Activated T-cell treated with anti-CD3 and anti-CD28 coated beads, Interleukin-2, amount 50 U/mL, for 24 hours (primary cell): ENCODE results near the gene RGS5.
"Not testable (repeated sequence)": the region's sequence is repeated elsewhere in the genome, so short reads cannot be mapped to it uniquely, and the experiment has no call there.

Source experiments
- DNase-seq: peaks from one replicate; pipeline ENCODE4 v3.0.0-alpha.2; 2020
- H3K27ac Mint-ChIP-seq: 2 replicates; pipeline ENCODE4 v1.8.0; 2020; ENCODE audit warnings: mild to moderate bottlenecking, mixed read lengths
- H3K27me3 Mint-ChIP-seq: 2 replicates; pipeline ENCODE4 v1.8.0; 2020; ENCODE audit warnings: mixed read lengths
- H3K36me3 Mint-ChIP-seq: 2 replicates; pipeline ENCODE4 v1.8.0; 2020; ENCODE audit warnings: low read depth, mixed read lengths
- H3K4me1 Mint-ChIP-seq: 2 replicates; pipeline ENCODE4 v1.8.0; 2020; ENCODE audit warnings: low read depth, mixed read lengths
- H3K4me3 Mint-ChIP-seq: 2 replicates; pipeline ENCODE4 v1.8.0; 2020; ENCODE audit warnings: mild to moderate bottlenecking, moderate library complexity, mixed read lengths
- H3K9me3 Mint-ChIP-seq: 2 replicates; pipeline ENCODE4 v1.8.0; 2020; ENCODE audit warnings: mixed read lengths

Gene RGS5, protein sequence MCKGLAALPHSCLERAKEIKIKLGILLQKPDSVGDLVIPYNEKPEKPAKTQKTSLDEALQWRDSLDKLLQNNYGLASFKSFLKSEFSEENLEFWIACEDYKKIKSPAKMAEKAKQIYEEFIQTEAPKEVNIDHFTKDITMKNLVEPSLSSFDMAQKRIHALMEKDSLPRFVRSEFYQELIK

DNA sequence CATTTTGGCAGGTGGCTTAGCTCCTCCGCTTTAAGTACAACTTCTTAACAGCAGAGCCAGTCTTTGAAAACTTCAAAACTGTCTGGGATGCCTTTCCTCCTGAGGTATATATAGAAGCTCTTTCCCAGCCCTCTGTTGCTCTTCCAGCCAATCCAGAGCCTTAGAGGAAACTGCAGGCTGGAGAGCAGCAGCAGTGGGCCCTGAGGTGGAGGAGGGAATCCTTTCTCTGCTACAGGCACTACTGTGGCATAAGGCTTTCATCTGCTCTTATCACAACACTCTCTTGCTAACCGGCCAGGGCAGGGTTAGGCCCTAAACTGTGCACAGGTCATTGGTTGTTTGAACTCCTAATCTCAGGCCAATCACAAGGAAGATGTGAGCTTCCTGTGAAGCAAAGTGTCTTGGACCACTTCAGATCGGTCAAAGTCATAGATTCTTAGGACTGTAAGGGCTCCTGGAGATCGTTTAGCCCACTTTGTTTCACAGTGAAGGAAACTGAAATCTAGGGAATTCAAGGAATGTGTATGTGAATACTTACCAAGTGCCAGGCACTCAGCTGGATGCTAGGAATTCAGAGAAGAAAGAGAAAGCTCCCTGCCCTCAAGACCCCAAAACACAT is at the start of gene RGS5:
Gene RGS5 (minus strand): TSS at position 84 of the 619 bp plus-strand sequence. CDS start 81 bp downstream, at position 3.
- Mint-ChIP-seq H3K27ac (no peak within 1 kb of the TSS), H3K4me3 (no peak within 1 kb of the TSS), H3K4me1 (no peaks in the 10 kb centered on the region), H3K27me3 (no peaks in the 10 kb centered on the region), H3K9me3 (no peaks in the 10 kb centered on the region), H3K36me3 (no peaks in the 10 kb centered on the region)
- DNase-seq: no peak

DNA sequence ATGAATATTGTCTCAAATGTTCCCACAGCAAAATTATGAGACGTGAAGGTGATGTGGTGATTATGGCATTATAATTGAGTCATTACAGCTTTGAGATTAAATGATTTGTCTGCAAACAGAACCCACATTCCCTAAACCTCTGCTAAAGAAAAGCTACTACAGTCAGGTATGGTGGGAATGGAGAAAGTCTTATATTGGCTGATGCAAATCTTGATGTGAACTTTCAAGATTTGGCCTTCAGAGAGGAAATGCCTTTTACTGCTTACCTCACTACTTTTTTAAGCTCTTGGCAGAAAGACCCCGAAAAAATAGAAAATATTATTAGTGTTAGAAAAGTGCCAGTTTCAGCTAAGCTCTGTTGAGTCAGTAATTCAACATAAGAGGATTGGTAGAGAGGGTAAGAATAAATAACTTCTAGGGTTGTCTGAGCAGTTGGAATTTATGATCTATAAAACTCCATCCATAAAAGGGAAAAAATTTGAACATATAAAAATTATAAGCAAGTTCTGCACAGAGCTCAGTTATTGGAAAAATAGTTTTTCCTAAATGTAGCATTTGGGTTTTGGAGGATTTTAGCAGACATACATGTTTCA is 47.8 kb upstream of the RGS5 start:
- Mint-ChIP-seq H3K36me3 (peaks cover 15% of the 10 kb centered on the region), H3K9me3 (peaks cover 2% of the 10 kb centered on the region), H3K4me3 (no peak overlapping the region), H3K4me1 (no peaks in the 10 kb centered on the region), H3K27me3 (no peaks in the 10 kb centered on the region), H3K27ac (no peak overlapping the region)
- DNase-seq: no peak

DNA sequence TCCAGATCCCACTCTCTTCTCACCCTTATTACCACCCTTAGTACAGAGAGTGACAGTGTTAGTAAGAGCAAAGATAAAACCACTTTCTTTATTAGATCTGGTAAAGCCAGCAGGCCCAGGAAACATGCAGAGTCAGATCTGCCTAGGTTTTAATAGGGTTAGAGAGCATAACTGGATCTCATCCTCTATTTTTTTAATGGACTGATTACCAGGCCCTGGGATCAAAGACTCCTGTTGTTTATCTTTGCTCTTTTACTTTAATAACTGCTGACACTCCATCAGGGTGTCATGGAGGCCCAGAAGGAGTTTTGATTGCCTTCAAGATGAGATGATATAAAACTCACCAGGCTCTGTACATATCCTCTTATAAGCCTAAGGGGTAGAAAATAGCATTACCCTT is 45.3 kb upstream of the RGS5 start:
- DNase-seq: no peak
- Mint-ChIP-seq H3K36me3 (peaks cover 13% of the 10 kb centered on the region), H3K27ac (no peak overlapping the region), H3K4me1 (no peaks in the 10 kb centered on the region), H3K9me3 (no peaks in the 10 kb centered on the region), H3K27me3 (no peaks in the 10 kb centered on the region), H3K4me3 (no peak overlapping the region)

DNA sequence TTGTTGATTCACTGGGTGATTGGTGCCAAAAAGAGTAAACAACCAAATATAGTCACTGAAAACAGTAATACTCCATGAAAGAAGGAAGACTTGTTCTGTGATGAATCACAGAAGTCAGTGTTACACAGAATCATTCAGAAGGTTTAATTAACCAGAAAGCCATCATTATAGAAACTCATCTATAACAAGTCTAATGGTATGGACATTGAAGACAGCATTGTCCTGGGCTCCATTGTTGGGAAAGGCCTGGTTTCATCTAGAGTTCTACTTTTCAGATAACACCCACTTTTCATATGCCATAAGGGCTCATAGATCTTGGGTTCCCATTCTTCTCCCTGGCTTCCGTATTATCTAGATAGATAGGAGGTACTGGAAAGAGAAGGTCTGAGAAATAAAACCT is 41.9 kb upstream of the RGS5 start:
- H3K27me3 Mint-ChIP-seq, H3K9me3 Mint-ChIP-seq, DNase-seq, H3K4me1 Mint-ChIP-seq, H3K27ac Mint-ChIP-seq, H3K4me3 Mint-ChIP-seq: not testable (repeated sequence)
- H3K36me3 Mint-ChIP-seq: peaks cover 14% of the 10 kb centered on the region

DNA sequence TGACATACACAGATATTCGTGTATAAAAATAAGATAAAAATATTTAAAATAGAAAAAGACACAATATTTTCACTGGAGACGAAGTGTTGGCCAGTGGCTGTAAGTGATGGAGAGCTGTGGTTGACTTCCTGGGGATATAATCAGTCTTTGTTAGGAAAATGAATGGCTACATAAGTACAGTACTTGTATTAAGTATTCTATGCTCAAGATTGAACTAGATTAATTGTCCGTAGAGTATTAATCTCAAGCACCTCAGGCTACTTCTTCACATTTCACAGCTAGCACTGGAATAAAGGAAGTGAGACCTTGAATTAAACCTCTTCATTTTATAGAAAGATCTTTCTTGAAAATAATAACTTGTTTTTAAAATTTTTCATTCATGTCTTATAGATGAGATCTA is 39.0 kb upstream of the RGS5 start:
- DNase-seq: no peak
- H3K27me3 Mint-ChIP-seq: no peaks in the 10 kb centered on the region
- H3K4me1 Mint-ChIP-seq: no peaks in the 10 kb centered on the region
- H3K9me3 Mint-ChIP-seq: peaks cover 7% of the 10 kb centered on the region
- H3K27ac Mint-ChIP-seq: no peak overlapping the region
- H3K4me3 Mint-ChIP-seq: no peak overlapping the region
- peaks cover 5% of the 10 kb centered on the region for H3K36me3 Mint-ChIP-seq

DNA sequence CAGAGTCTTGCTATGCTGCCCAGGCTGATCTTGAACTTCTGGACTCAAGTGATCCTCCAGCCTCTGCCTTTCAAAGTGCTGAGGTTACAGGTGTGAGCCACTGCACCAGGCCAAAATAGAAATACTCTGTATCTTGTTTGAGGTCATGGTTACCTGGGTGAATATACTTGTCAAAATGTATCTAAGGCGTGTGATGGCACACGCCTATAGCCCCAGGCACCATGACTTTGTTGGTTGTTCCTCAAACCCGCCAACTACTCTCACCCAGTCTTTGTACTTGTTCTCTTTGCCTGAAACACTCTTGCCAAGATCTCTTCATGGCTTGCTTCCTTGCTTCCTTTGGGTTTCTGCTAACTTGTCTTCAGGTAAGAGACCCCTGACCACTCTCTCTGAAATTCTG is 38.0 kb upstream of the RGS5 start:
- H3K27ac Mint-ChIP-seq: no peak overlapping the region
- H3K9me3 Mint-ChIP-seq: peaks cover 7% of the 10 kb centered on the region
- H3K27me3 Mint-ChIP-seq: no peaks in the 10 kb centered on the region
- H3K36me3 Mint-ChIP-seq: peaks cover 2% of the 10 kb centered on the region
- no peaks in the 10 kb centered on the region for H3K4me1 Mint-ChIP-seq
- no peak for DNase-seq
- no peak overlapping the region for H3K4me3 Mint-ChIP-seq

DNA sequence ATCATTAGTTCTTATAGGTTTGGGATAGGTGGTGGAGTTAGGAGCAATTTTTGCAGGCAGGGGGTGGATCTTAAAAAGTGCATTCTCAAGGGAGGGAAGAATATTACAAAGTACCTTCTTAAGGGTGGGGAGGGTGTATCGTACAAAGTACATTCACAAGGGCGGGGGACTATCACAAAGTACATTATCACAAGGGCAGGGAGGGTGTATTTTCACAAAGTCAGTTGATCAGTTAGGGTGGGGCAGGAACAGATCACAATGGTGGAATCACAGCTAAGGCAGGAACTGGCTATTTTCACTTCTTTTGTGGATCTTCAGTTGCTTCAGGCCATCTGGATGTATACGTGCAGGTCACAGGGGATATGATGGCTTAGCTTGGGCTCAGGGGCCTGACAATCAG is 30.9 kb upstream of the RGS5 start:
- H3K9me3 Mint-ChIP-seq, H3K36me3 Mint-ChIP-seq, H3K4me3 Mint-ChIP-seq, DNase-seq, H3K4me1 Mint-ChIP-seq, H3K27me3 Mint-ChIP-seq, H3K27ac Mint-ChIP-seq: not testable (repeated sequence)

DNA sequence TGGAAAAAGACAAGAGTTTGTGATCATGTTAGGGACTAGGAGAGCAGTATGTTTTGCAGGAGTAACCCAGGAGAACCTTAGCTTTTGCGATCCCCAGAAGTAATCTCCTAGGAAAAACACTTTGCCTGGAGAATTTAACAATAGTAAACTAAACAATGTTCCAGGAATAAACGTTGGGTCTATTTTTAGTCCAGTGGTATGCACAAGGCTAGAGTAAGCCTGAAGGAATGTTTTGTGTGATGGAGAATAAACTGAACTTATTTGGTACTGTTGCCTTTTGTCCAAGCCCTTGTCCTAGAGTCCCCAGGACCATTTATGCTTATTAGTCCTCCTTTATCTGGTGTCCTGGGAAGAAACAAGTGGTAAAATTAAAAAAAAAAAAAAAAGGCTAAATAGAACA is 28.7 kb upstream of the RGS5 start:
- DNase-seq: no peak
- no peaks in the 10 kb centered on the region for H3K4me1 Mint-ChIP-seq

DNA sequence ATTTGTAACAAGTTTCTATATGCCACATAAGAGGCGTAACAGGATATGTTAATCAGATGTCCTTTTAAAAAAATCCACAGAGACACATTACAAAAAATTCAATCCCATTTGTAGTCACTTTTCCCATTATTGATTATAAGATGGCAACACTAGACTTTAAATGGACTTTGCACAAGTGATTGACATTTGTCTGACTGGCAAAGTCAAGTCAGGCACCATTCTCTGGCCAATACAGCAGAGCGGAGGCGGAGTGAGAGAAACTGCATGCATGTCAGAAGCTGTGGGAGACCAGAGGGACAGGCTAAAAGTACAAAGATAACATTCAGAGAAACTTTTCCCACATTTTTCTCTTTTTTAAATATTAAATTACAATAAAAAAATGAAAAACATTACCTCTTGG is 28.1 kb upstream of the RGS5 start:
- H3K36me3 Mint-ChIP-seq: no peaks in the 10 kb centered on the region
- H3K9me3 Mint-ChIP-seq: no peaks in the 10 kb centered on the region
- H3K27ac Mint-ChIP-seq: no peak overlapping the region
- H3K4me1 Mint-ChIP-seq: no peaks in the 10 kb centered on the region
- no peak overlapping the region for H3K4me3 Mint-ChIP-seq
- no peak for DNase-seq
- H3K27me3 Mint-ChIP-seq: no peaks in the 10 kb centered on the region

More for the DNA sequence above, 28.7 kb upstream of the RGS5 start:
- Mint-ChIP-seq H3K9me3 (no peaks in the 10 kb centered on the region), H3K36me3 (no peaks in the 10 kb centered on the region), H3K4me3 (no peak overlapping the region), H3K27ac (no peak overlapping the region), H3K27me3 (no peaks in the 10 kb centered on the region)

DNA sequence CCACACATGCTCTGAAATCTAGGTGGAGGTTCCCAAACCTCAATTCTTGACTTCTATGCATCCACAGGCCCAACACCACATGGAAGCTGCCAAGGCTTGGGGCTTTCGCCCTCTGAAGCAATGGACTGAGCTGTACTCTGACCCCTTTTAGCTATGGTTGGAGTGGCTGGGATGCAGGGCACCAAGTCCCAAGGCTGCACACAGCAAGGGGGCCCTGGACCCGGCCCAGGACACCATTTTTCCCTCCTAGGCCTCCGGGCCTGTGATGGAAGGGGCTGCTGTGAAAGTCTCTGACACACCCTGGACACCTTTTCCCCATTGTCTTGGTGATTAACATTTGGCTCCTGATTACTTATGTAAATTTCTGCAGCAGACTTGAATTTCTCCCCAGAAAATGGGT is 25.6 kb upstream of the RGS5 start:
- not testable (repeated sequence) for H3K27ac Mint-ChIP-seq, H3K27me3 Mint-ChIP-seq, H3K36me3 Mint-ChIP-seq, H3K4me1 Mint-ChIP-seq, H3K4me3 Mint-ChIP-seq, H3K9me3 Mint-ChIP-seq, DNase-seq

DNA sequence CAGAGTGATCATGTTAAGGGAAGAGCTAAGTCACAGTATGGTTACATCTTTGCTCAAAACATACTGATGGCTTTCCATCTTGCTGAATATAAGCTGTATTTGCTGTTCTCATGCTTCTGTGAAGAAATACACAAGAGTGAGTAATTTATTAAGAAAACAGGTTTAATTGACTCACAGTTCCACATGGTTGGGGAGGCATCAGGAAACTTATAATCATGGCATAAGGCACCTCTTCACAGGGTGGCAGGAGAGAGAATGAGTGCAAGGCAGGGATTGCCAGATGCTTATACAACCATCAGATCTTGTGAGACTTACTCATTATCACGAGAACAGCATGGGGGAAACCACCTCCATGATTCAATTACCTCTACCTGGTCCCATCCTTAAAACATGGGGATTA is 24.4 kb upstream of the RGS5 start:
- H3K4me1 Mint-ChIP-seq: no peaks in the 10 kb centered on the region
- peaks cover 4% of the 10 kb centered on the region for H3K9me3 Mint-ChIP-seq
- no peaks in the 10 kb centered on the region for H3K36me3 Mint-ChIP-seq
- H3K27me3 Mint-ChIP-seq: no peaks in the 10 kb centered on the region
- no peak overlapping the region for H3K4me3 Mint-ChIP-seq
- H3K27ac Mint-ChIP-seq: no peak overlapping the region
- no peak for DNase-seq

DNA sequence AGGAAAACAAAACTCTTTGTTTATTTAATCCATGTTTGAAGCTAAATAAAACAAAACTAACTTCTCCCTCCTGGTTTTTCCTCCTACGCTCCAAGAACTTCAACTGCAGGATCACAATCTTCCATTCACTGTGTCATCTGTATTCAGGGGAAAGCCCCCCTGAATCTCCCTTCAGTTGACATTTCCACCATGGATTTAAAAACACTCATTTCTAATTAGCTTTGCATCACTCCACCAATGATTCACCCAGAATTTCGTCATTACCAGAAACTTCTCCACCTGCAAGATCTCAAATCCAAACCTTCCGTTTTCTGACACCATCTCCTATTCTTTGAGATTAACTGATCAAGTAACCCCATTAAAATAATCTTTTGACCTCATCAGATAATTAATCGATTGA is 10.9 kb upstream of the RGS5 start:
- Mint-ChIP-seq H3K27me3 (peaks cover 22% of the 10 kb centered on the region), H3K36me3 (no peaks in the 10 kb centered on the region), H3K27ac (no peak overlapping the region), H3K4me3 (no peak overlapping the region), H3K9me3 (no peaks in the 10 kb centered on the region), H3K4me1 (no peaks in the 10 kb centered on the region)
- no peak for DNase-seq

DNA sequence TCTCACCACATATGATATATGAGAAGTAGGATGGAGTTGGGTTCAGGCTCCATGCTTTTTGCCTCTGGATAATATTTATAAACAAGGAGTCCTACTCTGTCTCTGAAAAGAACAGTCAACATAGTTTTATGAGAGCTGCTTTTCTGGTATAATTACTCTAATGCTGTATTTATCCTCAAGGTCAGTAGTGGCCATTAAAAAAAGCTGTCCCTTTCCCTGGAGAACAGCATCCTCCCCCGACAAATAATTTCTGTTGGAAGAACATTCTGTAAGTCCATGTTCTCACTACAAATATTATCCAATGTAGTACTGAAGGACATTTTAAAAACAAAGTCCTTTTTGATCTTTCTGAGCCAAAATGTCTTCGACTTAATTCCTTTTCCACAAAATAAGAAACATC is 9.0 kb upstream of the RGS5 start:
- no peak for DNase-seq
- no peak overlapping the region for H3K27ac Mint-ChIP-seq
- H3K27me3 Mint-ChIP-seq: peaks cover 22% of the 10 kb centered on the region
- no peaks in the 10 kb centered on the region for H3K4me1 Mint-ChIP-seq
- H3K9me3 Mint-ChIP-seq: no peaks in the 10 kb centered on the region
- H3K36me3 Mint-ChIP-seq: no peaks in the 10 kb centered on the region
- no peak overlapping the region for H3K4me3 Mint-ChIP-seq

DNA sequence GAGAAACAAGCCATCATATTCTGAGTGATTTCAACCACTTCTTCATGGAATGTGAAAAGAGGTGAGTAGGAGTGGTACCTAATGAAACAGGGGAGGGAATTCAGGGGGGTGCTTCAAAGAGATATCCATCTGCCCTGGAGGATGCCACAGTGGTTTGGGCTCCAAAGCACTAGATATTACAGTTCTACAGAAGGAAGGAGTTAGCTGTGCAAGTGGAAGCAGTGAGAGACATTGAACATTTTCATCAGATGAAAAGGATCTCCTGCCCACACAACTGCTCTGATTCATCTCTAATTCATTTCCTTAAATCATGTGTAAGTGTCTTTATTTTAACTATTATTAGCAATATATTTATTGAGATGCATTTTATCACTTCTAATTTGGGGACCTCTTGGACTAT is 2.8 kb upstream of the RGS5 start:
- H3K4me1 Mint-ChIP-seq: no peaks in the 10 kb centered on the region
- H3K4me3 Mint-ChIP-seq: no peak overlapping the region
- no peaks in the 10 kb centered on the region for H3K27me3 Mint-ChIP-seq
- no peaks in the 10 kb centered on the region for H3K9me3 Mint-ChIP-seq
- no peak for DNase-seq
- no peaks in the 10 kb centered on the region for H3K36me3 Mint-ChIP-seq
- H3K27ac Mint-ChIP-seq: no peak overlapping the region

DNA sequence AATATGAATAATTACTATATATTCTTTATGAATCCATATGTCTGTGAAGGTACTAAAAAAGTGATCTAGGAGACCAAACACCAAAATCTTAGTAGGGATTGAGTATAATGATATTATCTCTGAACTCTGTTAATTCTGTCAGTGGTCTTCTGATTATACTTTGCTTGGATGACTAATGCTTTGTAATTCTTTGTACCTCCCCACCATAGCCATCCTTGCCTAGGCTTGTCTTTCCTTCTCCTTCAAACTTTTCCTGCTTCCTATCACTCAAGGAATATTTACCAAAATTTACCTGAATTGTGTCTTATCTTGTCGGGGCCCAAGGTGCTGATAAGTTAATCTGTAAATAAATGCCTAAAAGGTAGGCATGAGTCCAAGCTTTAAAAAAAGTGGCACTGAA is 845 bp upstream of the RGS5 start:
- H3K4me3 Mint-ChIP-seq: no peak overlapping the region
- no peak for DNase-seq

More for the DNA sequence above, 845 bp upstream of the RGS5 start:
- Mint-ChIP-seq H3K9me3 (no peaks in the 10 kb centered on the region), H3K4me1 (no peaks in the 10 kb centered on the region), H3K27me3 (no peaks in the 10 kb centered on the region), H3K36me3 (no peaks in the 10 kb centered on the region), H3K27ac (no peak overlapping the region)
